Eye (tissue), 1 donor: ENCODE measurements around the gene RAPGEF1.
A peak's percentile ranks its signal among the peaks of the same experiment; 100 is the strongest.
"Not testable (repeated sequence)": the region's sequence is repeated elsewhere in the genome, so short reads cannot be mapped to it uniquely, and the experiment has no call there.

ENCODE experiments used
- DNase-seq: peaks from one replicate; pipeline ENCODE4 v3.0.0-alpha.2; 2015

RAPGEF1 gene

DNA sequence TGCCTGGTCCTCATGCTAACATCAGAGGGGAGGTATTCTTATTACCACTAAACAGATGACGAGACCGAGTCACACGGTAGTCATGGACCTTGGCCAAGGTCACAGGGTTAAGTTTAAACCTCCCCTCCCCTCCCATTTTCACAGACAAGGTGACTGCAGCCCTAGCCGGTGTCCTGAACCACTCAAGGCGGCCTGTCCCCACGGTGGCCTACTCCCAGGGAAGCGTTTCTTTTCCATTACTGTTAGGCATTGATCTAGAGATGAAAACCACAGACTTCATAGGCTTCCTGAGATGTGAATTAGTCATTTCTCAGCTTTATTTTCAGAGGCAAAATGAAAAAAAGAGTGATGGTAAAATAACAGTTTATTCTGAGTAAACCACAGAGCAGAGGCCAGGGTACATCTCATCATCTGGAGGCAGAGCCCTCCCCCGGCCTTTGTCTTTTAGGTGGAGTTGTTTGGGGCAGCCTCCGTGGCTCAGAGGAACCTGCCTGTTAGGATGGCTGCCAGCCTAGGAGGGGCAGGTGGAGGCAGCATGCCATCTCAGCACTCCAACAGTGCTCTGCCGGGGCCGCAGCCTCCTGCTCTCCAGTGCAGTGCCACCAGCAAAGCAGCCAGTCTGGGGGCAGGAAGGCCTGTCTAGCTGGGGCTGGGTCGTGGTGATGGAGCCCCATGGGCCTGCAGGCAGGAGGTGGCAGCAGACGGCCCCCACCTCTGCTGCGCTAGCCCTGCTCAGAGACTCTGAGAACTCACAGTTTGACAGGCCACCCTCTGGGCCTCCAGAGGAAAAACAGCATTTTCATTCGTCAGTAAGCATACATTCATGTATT is 71.2 kb downstream of the RAPGEF1 start:
- peak; percentile 56 for DNase-seq

DNA sequence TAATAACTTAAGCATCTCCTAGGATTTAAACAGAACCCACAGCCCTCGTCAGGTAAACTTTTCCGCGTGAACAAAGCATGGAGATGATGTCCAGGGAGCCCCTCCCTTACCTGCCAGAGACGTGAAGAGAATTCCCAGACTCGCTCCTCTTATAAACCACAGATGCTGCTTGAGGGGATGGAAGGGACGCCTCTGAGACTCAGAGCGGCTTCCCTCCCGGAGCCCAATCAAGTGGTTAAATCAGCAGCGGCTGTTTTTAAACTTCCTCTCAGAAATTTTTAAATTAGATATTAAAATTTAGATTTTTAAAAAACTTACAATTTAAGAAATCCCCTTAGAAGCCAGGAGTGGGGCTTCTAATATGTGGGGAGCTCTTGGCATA is 71.8 kb downstream of the RAPGEF1 start:
- no peak for DNase-seq

DNA sequence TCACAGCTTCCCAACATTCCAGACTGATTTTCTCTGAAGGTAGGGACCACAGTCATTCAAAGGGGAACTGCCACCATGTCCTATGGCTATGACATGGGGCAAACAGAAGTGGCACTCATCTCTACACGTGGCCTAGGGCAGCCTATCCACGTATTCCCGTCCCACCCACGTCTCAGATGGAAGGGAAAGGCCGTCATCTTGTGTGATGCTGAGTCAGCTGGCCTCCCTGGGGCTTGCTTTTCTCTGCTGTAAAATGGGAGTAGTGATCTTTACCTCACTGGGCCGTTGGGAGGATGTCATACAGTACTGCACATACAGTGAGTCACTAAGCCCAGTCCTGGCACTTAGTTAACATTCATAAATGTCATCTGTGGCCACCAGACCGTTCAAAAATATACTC is 72.3 kb downstream of the RAPGEF1 start:
- DNase-seq, result no peak

DNA sequence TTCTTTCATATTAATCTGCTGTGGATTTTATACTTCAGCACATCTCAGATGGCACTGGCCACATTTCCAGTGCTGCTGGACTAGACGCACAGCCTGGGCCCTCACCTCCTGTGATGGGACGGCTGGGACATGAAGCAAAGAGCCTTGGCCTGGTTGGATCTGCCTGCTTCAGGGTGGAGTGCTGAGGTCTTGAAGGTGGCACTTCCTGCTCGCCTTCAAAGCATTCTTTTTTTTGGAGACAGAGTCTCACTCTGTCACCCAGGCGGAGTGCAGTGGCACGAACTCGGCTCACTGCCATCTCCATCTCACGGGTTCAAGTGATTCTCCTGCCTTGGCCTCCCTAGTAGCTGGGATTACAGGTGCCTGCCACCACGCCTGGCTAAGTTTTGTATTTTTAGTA is 73.1 kb downstream of the RAPGEF1 start:
- no peak for DNase-seq

DNA sequence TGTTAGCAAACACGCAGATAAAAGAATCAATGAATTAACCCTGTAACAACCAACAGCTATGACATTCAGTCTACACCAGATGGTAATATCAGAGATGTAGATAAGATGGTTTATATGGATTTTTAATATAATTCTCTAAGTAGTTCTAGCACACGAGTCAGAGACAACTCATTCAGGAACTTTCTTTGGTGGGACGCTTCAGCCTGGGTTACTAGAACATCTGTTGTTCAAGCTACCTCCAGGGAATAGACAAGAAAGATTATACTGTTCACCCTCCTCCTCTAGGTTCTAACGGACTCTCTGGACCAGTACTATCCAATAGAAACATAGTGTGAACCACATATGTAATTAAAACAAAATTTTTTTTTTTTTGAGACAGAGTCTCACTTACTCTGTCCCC is 73.8 kb downstream of the RAPGEF1 start:
- DNase-seq, result no peak

DNA sequence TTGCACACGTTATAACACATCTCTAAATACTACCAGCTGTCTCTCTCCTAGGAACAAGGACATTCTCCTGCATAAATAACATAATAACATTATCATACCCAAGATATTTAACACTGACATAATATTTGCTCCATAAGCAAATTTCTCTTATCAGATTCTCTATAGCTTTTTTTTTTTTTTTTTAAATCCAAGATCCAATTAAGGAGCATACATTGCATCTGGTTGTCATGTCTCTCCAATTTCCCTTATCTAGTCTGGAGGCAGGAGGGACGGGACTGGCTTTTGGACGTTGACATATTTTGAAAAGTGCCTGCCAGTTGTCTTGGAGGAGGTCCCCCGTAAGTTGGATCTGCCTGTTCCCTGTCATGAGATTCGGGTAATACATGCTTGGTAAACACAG is 76.6 kb downstream of the RAPGEF1 start:
- DNase-seq, result no peak

DNA sequence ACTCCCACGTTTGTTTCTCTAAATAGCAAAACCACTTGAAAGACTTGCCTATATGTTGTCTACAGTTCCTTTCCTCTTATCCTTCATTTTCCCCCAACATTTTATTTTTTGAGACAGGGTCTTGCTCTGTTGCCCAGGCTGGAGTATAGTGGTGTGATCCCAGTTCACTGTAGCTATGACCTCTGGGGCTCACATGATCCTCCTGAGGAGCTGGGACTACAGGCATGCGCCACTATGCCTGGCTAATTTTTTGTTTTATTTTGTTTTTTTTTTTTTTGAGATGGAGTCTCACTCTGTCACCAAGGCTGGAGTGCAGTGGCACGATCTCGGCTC is 77.6 kb downstream of the RAPGEF1 start:
- not testable (repeated sequence) for DNase-seq

DNA sequence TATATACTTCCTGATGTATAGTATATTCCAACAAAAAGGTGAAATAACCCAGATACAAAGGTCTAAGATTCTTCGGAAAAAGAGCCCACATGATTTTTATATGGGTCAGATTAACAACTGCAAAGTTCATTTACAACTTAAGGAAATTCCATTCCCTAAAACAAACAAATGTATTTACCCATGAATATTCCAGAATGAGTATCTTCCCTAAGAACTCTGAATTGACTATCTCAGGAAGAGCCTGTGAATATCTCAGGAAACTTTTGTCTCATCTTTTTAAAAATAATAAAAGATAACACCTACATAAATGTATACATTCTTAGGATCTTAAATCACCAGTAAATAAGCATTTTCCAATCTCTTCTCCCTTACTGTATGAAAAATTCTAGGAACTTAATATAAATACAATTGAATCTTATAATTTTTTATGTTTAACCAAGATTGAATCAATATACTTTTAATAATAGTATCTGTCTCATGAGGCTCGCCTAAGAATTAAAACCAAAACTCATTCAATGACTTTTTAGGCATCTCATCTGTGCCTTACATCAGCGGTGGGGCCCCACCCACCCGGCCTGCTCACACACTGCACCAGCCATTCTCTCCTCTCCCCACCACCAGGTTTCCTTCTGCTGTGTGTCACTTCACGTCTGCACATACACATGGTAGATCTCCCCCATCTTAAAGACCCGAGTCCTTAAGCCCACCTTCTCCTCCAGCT is 78.1 kb downstream of the RAPGEF1 start:
- no peak for DNase-seq

DNA sequence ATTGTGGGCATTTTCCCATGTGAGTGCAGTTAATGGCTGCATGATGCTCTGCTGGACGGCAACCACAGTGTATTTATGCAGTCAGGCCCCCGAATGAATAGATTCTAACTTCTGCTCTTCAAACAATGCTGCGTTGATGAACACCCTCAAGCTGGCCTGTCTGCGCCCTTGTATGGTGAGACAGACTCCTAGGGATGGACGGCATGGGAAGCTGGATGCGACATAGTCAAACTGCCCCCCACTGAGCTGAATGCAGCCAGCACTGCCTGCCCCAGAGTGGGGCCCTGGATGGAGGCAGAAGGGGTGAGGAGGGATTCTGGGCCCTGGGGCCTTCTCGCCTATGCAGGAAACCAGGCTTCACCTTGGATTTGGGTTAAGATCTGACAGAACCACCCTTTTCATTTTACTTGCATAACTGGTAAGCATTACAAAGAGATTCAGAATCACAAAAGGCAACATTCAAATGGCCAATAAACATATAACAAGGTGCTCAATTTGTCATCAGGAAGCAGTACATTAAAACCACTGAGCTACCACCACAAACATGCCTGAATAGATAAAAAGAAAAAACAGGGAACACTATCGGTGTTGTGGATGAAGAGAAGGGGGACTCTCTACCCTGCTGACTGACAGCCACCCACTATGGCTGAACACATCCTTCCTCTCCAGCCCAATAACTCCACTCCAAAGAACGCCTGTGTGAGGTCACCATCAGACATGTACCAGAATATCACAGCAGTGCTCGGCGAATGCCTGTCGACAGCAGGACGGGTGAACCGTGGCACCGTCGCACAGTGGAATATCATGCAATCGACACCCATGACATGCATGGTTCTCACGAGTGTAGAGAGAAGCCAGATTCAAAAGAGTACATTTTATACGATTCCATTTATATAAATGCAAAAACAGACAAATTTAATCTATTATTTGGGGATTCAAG is 79.1 kb downstream of the RAPGEF1 start:
- no peak for DNase-seq

DNA sequence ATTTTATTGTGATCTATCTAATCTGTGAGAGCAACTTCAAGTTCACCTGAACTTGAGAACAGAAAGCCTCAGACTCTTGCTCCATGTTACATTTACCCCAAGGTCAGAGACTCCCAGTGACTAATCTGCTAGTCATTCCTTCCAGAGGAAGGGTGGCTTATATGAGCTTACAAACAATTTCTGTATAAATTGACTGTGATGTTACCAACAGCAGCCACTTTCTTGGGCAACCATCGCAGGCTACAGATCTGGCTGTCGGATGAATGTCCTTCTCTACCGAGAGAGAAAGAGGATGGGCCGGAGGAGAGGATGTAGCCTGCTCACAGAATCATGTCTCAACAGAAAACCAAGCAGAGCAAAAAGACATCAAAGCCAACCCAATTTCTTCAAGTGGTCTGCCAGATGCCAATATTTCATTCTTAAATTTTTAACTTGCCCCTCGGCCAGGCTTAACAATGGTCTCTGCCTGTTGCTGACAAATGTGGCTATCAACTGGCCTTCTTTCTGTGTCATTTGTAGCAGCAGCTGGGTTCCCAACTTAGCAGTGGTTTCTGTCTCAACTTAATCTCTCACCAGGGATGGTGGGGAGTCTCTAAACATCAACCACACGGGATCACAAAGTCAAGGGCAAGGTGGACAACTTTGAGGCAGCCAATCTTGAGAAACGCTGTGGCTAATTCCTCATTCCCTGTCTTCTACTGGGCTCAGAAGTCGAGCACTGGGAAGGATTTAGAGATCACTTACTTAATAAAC is 81.3 kb downstream of the RAPGEF1 start:
- no peak for DNase-seq

DNA sequence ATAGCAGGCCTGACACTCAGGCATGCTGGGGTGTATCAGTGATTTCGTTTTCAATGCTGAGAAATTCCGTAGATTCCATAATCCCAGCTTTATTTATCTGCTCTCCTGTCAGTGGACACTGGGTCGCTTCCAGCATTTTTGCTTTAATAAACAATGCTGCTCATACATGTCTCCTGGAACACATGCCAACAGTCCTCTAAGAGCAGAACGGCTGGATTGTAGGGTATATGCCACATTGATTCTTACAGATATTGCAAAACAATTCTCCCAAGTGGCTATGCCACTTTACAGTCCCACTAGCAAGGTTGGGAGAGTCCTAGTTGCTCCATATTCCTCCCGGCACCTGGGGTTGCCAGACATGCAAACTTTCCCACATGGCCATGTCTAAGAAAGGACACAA is 81.9 kb downstream of the RAPGEF1 start:
- DNase-seq, result no peak

DNA sequence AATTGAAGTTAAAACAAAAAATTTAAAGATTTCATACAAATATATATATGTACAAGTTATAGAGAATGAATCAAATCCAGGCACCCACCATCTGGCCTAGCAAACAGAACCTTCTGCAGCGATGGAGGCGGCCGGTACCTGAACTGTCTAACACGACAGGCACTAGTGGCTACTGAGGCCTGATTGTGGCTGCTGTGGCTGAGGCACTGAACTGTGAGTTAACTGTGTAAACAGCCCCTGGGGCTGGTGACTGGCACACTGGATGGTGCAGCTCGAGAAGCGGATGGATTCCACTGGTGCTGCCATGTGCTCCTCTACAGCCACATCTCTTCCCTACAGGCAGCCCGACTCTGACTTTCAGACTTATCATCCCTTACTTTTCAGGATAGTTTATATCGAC is 82.4 kb downstream of the RAPGEF1 start:
- DNase-seq, result no peak

DNA sequence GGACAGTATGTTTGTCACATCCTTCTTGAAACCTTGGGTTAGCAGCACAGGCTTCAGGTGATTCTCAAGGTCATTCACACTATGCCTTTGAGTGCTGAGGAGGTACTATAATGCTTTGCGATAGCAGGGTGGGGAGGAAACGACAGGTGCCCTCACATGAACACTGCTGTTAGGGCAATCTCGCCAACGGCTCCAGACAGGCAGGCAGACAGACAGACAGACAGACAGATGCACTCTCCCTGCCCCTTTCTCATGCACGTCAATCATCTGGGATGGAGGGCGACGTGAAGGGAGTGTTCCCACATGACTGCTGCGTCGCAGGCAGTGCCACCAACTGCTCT is 82.9 kb downstream of the RAPGEF1 start:
- no peak for DNase-seq

DNA sequence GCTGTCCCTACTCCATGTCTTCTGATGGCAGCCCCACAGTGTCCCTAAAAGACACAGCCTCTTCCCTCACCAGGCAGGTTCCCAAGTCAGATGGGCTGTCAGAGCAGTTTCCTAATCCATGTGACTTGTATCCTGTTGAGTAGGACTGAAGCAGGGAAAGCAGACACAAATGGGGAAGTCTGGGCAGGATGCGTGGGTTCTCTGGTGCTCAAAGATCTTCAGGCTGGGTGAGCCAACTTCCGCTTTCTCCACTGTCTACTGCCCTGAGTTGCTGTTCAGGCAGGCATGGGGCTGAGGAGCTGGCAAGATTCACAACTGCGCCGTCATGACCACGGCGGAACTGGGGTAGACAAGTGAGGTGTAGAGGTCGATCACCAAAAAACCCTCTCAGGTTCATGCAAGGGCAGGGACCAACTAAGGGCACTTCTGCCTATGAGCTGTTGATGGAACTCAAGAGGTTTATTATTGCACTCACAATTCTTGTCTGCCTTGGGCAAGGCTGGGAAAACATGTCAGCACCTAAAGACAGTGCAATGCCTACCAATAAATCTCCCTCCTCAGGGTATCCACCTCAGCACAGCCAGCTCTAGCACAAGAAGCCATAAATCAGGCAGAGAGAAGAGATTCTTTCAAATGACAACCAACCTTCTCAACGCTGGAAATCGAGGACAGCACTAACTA is 83.4 kb downstream of the RAPGEF1 start:
- DNase-seq, result no peak

DNA sequence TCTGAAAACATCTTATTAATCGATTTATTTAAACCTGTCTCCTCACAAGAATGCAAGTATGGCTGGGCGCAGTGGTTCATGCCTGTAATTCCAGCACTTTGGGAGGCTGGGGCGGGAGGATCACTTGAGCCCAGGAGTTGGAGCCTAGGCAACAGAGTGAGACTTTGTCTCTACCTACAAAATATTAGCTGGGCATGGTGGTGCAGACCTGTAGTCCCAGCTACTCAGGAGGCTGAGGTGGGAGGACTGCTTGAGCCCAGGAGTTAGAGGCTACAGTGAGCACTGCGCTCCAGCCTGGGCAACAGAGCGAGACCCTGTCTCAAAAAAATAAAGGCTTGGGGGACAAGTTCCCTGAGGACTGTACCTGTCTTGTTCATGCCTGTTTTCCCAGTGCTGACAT is 85.5 kb downstream of the RAPGEF1 start:
- DNase-seq, result not testable (repeated sequence)

DNA sequence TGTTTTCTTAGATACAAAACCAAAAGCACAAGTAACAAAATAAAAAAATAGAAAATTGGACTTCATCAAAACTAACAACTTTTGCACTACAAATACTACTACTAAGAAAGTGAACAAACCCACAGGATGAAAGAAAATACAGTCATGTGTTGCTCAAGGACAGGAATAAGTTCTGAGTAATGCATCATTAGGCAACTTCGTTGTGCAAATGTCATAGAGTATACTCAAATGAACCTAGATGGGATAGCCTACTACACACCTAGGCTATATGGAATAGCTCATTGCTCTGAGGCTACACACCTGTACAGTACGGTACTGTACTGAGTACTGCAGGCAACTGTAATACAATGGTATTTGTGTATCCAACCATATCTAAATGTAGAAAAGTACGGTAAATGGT is 88.3 kb downstream of the RAPGEF1 start:
- DNase-seq, result no peak

DNA sequence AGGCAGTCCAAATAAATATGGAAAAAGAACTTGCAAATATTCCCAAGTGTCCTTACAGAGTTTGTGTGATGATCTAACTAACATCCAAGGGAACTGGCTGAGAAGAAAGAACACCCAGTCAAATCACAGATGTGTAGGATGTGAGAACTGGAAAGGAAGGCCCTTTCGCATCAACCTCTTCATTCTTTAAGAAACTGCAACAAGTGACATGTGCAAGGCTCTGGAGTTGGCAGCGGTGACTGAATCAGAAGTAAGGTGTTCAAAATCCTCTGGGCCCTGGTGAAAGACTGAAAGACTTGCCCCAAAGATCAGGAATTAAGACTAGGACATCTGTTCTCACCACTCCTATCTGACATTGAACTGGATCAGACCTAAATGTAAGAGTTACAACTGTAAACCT is 88.7 kb downstream of the RAPGEF1 start:
- DNase-seq, result no peak

DNA sequence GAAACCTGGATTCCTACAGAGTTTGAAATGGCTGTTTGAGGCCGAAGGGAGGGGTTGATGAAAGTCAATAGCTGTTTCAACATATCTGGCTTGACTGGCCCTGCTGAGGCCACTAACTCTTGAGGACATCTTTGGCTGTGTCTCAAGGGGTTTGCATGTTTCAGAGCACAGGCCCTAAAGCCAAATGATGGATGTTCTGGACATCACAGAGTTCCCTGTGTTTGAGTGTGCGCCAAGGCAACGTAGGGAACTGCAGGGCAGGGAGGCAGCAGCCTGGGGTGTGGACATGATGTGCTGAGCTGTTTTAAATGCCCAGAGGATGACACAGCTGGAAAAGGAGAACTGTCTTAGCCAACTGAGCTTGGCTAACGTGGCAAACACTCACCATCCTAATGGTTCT is 89.6 kb downstream of the RAPGEF1 start:
- no peak for DNase-seq

DNA sequence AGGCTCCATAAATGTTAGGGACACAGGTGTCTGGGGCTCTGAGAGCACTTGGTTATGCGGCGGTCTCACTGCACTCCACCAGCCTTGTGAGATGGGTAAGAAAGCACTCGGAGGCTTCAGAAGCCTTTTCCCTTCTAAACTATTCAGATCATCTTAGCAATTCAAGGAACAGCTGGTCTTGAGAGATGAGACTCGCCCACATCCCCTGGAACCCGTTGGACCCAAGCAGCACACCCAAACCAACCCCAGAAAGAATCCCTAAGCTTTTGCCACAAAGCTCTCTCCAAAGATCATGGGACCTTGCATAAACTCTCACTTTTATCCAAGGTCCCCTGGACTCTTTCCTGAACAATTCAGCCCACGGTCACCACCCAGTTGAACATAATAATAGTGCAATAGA is 90.2 kb downstream of the RAPGEF1 start:
- DNase-seq, result no peak

DNA sequence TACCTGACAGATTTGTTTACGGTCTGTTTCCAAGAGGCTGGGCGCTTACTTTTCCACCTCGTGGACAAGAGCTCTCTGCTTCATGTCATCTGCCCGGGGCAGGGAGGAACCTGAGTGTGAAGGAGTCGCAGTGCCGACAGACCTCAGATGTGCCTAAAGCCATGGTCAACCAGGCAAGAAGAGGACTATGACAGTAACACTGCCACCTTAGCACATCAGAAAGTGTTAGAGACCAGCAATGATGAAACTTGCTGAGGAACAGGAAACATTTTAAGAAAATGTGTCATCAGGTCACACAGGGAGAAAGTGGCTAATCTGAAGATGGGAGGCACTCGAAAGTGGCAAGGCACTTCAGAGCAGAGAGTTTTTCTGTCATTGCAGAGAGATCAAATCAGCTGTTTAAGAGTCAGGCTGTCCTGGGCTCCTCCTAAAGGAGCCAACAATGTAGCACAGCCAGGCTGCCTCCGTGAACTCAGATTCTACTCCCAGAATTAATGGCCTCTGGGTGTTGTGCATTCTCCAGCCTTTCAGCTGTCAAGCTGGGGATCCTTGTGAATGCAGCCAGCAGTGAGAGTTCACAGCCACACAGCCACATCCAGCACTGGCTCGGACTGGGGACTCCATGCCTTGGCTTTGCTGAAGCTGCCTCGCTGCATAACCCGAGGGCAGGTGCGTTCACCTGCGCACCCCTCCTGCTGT is 94.6 kb downstream of the RAPGEF1 start:
- peak; percentile 36 for DNase-seq

DNA sequence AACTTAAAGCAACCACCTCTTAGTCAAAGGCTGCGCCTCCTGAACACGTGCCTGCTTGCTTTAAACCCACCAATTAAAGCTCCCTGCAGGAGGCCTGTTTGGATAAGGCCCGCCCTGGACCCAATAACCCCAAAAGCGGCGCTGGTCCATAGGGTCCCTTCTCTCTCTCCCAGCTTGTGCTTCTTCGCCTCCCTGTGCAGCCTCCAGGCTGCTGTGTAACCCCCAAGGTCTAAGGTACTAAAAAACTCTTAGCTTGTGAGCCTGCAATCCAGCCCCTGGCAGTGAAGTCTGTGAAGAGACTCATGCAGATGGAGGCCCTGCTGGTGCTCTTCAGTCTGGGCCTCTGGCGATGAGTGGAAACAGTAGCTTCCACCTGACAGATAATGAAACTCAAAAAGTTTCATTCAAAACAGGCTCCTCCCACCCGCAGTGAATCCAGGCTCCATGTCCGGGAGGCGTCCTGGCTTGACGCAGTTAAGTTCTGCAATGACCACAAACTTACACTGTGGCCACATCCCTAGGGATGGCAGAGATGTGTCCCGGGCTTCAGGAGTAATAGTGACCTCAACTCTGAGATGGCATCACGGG is 97.3 kb downstream of the RAPGEF1 start:
- no peak for DNase-seq
